Measurements from ENCODE around the gene SYT8.

GRCh38 chr11:1834062-1834610 lies 654 bp upstream of the SYT8 start:
- TF ChIP-seq EZH2 (IDR thresholded peaks at IDR 0.05; ENCODE audit: insufficient read depth, poor library complexity, severe bottlenecking) = no peak
- TF ChIP-seq EZH2phosphoT487 (IDR thresholded peaks at IDR 0.05; ENCODE audit: insufficient read depth, low read depth) = no peak

Measured in GM23248 (cell line).